GM12864 (cell line): ENCODE measurements around the gene DKKL1.
"Not testable (repeated sequence)": the region's sequence is repeated elsewhere in the genome, so short reads cannot be mapped to it uniquely, and the experiment has no call there.

Experiments used
- DNase-seq: peaks from one replicate; pipeline ENCODE4 v3.0.0-alpha.2; 2011; ENCODE audit warnings: low read depth
- H3K4me3 ChIP-seq: 2 replicates; pipeline ENCODE4 v1.5.1; 2011; ENCODE audit warnings: mild to moderate bottlenecking, low read depth, low read length, control low read depth
- TF ChIP-seq, protein P1 (sequence below): IDR thresholded peaks from 2 replicates; pipeline ENCODE4 v1.5.1; 2011; ENCODE audit warnings: low read depth, mild to moderate bottlenecking, moderate library complexity, low read length, control low read depth, inconsistent platforms; ENCODE audit errors: missing control alignments

Gene DKKL1

DNA sequence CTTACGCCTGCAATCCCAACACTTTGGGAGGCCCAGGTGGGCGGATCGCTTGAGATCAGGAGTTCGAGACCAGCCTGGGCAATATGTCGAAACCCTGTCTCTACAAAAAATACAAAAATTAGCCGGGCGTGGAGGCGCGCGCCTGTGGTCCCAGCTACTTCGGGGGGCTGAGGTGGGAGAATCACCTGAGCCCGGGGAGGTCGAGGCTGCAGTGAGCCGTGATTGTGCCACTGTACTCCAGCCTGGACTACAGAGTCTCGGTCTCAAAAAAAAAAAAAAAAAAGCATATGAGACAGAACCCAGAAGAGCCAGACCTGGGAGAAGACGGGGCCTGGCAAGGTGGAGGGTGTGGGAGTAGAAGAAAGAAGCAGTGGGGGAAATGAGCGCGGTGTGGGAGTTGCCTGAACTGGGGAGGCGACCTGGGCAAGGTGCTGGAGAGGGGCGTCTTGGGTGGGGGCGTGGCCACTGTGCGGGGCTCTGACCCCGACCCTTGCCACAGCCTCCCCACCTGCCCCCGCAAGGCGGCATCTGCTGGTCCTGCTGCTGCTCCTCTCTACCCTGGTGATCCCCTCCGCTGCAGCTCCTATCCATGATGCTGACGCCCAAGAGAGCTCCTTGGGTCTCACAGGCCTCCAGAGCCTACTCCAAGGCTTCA lies 533 bp downstream of the DKKL1 start:
- no peak for DNase-seq

DNA sequence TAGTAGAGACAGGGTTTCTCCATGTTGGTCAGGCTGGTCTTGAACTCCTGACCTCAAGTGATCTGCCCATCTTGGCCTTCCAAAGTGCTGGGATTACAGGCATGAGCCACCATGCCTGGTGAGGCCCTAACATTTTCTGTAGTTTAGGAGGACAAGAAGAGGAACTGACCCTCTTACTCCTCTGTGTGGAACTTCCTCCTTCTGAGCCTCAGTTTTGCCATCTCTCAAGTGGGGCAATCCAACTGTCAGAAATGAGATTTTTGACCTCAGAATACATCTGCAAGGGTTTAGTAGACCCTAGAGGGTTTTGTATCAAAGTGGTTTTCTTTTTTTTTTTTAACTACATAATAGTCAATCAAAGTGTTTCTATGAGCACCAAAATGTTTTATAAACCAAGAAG lies 2.4 kb downstream of the DKKL1 start:
- TF ChIP-seq, protein P1, sequence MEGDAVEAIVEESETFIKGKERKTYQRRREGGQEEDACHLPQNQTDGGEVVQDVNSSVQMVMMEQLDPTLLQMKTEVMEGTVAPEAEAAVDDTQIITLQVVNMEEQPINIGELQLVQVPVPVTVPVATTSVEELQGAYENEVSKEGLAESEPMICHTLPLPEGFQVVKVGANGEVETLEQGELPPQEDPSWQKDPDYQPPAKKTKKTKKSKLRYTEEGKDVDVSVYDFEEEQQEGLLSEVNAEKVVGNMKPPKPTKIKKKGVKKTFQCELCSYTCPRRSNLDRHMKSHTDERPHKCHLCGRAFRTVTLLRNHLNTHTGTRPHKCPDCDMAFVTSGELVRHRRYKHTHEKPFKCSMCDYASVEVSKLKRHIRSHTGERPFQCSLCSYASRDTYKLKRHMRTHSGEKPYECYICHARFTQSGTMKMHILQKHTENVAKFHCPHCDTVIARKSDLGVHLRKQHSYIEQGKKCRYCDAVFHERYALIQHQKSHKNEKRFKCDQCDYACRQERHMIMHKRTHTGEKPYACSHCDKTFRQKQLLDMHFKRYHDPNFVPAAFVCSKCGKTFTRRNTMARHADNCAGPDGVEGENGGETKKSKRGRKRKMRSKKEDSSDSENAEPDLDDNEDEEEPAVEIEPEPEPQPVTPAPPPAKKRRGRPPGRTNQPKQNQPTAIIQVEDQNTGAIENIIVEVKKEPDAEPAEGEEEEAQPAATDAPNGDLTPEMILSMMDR = no peak
- no peak for DNase-seq
- no peak overlapping the region for H3K4me3 ChIP-seq

More for the DNA sequence above, 533 bp downstream of the DKKL1 start:
- H3K4me3 ChIP-seq = no peak overlapping the region
- TF ChIP-seq, protein P1 = no peak

DNA sequence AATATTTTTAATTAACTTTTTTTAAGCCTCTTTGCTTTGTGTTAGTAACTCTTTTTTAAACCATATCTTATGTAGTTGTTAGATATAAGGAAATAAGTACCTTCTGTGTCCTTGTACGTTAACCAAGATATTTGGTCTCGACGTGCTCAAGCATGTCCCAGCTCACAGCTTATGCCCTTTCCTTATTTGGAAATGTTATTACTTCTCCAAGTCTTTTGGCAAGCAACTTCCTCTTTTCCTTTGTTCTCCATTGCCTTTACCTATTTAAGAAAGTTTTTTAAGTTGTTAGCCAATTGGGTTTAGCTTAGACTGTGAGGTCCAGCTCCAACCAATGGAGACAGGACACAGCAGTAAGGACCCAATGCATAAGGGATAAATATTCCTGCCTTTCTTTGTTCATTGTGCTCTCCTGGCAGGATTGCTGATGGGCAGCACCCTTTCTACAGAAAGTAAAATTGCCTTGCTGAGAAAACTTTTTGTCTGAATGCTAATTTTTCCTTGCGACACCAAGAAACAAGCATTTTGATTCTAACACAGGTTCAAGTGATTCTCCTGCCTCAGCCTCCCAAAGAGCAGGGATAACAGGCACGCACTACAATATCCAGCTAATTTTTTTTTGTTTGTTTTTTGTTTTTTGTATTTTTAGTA lies 5.2 kb downstream of the DKKL1 start:
- H3K4me3 ChIP-seq = no peak overlapping the region
- TF ChIP-seq, protein P1 = no peak
- no peak for DNase-seq

DNA sequence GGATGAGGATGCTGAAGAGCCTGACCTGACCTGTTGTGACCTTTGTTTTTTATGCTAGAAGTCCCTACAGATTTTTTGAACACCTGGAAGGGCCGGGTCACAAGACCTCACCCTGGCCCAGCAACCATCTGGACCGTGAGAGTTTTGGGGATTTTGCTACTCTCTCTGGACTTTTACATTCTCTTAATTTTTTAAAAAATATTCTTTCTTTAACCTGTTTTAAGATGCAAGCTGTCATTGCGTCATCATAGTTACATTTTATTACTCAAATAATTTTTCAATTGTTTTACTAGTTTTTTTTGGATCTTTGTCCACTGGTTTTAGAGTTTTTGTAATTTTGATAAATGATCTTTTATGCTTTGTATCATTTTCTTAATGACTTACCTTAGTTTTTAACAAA lies 7.5 kb downstream of the DKKL1 start:
- H3K4me3 ChIP-seq = no peak overlapping the region
- TF ChIP-seq, protein P1 = no peak
- no peak for DNase-seq

DNA sequence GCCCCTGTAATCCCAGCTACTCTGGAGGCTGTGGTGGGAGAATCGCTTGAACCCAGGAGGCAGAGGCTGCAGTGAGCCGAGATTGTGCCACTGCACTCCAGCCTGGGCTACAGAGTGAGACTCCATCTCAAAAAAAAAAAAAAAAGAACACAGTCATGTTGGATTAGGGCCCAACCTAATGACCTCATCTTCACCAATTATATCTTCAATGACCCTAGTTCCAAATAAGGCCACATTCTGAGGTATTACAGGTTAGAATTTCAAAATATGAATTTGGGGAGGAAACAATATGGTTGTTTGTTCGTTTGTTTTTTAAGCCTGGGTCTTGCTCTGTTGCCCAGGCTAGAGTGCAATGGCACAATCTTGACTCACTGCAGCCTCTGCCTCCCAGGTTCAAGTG lies 9.5 kb downstream of the DKKL1 start:
- H3K4me3 ChIP-seq, DNase-seq: not testable (repeated sequence)

DNA sequence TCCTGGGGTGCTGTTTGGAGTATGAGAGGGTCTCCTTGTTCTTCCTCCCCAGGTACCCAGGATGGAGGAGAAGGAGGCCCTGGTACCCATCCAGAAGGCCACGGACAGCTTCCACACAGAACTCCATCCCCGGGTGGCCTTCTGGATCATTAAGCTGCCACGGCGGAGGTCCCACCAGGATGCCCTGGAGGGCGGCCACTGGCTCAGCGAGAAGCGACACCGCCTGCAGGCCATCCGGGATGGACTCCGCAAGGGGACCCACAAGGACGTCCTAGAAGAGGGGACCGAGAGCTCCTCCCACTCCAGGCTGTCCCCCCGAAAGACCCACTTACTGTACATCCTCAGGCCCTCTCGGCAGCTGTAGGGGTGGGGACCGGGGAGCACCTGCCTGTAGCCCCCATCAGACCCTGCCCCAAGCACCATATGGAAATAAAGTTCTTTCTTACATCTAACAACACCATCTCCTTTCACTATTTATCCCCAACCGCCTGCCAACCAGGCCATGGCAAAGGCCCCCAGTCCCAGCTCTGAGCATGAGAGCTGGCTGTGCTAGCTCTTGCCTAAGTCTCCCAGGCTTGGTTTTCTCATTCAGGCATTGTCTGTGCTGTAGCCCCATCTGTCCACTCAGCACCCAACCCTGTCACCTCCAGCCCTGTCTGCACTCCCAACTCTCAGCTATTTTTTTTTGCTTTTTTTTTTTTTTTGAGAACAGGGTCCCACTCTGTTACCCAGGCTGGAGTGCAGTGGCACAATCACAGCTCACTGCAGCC lies 11.2 kb downstream of the DKKL1 start:
- H3K4me3 ChIP-seq = no peak overlapping the region
- TF ChIP-seq, protein P1 = no peak
- DNase-seq = no peak

DNA sequence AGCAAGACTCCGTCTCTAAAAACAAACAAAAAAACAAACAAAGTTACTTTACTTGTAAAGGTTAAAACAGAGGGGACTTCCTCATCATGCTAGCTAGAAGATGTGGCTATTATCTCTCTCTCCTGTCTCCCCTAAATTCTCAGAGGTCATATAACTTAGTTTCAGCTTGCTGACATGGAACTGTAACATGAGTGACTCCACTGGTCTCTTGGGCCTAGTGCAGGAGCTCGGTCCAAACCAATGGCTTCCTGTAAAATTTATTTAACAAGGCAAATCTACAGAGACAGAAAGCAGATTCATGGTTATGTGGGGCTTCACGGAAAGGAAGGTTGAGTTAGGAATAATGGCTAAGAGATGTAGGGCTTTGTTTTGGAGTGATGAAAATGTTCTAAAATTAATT lies 14.8 kb downstream of the DKKL1 start:
- TF ChIP-seq, protein P1 = no peak
- no peak for DNase-seq
- no peak overlapping the region for H3K4me3 ChIP-seq
